SK-N-SH treated with all-trans-retinoic acid at 6 μM for 48 hours (cell line): ENCODE measurements around the gene VILL.

Source experiments
- ATAC-seq: fragments of 200-7000 bp; cut with Tn5 transposase; 3 replicates; pipeline ENCODE4 v1.9.1; 2020; ENCODE audit warnings: mild to moderate bottlenecking, moderate library complexity
- ARNTL ChIP-seq: fragments of 450-650 bp; formaldehyde crosslinking; IDR thresholded peaks from 2 replicates; pipeline ENCODE4 v1.5.0; 2020; ENCODE audit warnings: low read depth, mild to moderate bottlenecking, moderate library complexity, borderline replicate concordance
- BACH2 ChIP-seq: fragments of 250-450 bp; sonication (Bioruptor Pico); IDR thresholded peaks from 2 replicates; pipeline ENCODE4 v1.9.0; 2021; ENCODE audit warnings: mild to moderate bottlenecking, borderline replicate concordance
- CSDC2 ChIP-seq: fragments of 250-450 bp; sonication (Bioruptor Pico); IDR thresholded peaks from 2 replicates; pipeline ENCODE4 v1.5.0; 2020; ENCODE audit warnings: mild to moderate bottlenecking, moderate library complexity
- ESRRG ChIP-seq: fragments of 250-450 bp; sonication (Bioruptor Pico); IDR thresholded peaks from 2 replicates; pipeline ENCODE4 v1.6.1; 2021; ENCODE audit warnings: mild to moderate bottlenecking
- ISL1 ChIP-seq: fragments of 250-450 bp; sonication (Bioruptor Pico); IDR thresholded peaks from 2 replicates; pipeline ENCODE4 v2.1.2; 2022; ENCODE audit warnings: mild to moderate bottlenecking, moderate library complexity
- OSR1 ChIP-seq: fragments of 250-450 bp; sonication (Bioruptor Pico); IDR thresholded peaks from 2 replicates; pipeline ENCODE4 v1.8.0; 2022; ENCODE audit warnings: moderate library complexity, mild to moderate bottlenecking, inconsistent platforms
- PATZ1 ChIP-seq: fragments of 250-450 bp; sonication (Bioruptor Pico); IDR thresholded peaks from 2 replicates; pipeline ENCODE4 v1.8.0; 2020; ENCODE audit warnings: mild to moderate bottlenecking, moderate library complexity, borderline replicate concordance
- PPARA ChIP-seq: fragments of 250-450 bp; sonication (Bioruptor Pico); IDR thresholded peaks from 2 replicates; pipeline ENCODE4 v1.5.0; 2020; ENCODE audit warnings: mild to moderate bottlenecking, borderline replicate concordance
- SNAI2 ChIP-seq: fragments of 250-450 bp; sonication (Bioruptor Pico); IDR thresholded peaks from 2 replicates; pipeline ENCODE4 v1.5.0; 2020; ENCODE audit warnings: mild to moderate bottlenecking, moderate library complexity
- TCF4 ChIP-seq: fragments of 250-450 bp; sonication (Bioruptor Pico); IDR thresholded peaks from 2 replicates; pipeline ENCODE4 v1.8.0; 2021; ENCODE audit warnings: mild to moderate bottlenecking, moderate library complexity, borderline replicate concordance
- TOX ChIP-seq: fragments of 250-450 bp; sonication (Bioruptor Pico); IDR thresholded peaks from 2 replicates; pipeline ENCODE4 v1.8.0; 2021; ENCODE audit warnings: mild to moderate bottlenecking, moderate library complexity, borderline replicate concordance
- TSHZ2 ChIP-seq: fragments of 250-450 bp; sonication (Bioruptor Pico); IDR thresholded peaks from 2 replicates; pipeline ENCODE4 v1.5.0; 2020; ENCODE audit warnings: mild to moderate bottlenecking, moderate library complexity
- ZC3H10 ChIP-seq: fragments of 250-450 bp; sonication (Bioruptor Pico); IDR thresholded peaks from 2 replicates; pipeline ENCODE4 v1.5.1; 2021; ENCODE audit warnings: mild to moderate bottlenecking, moderate library complexity
- ZFP3 ChIP-seq: fragments of 250-450 bp; sonication (Bioruptor Pico); IDR thresholded peaks from 2 replicates; pipeline ENCODE4 v1.5.0; 2020; ENCODE audit warnings: mild to moderate bottlenecking, moderate library complexity
- ZFP30 ChIP-seq: fragments of 450-650 bp; formaldehyde crosslinking; IDR thresholded peaks from 2 replicates; pipeline ENCODE4 v1.5.0; 2022; ENCODE audit warnings: mild to moderate bottlenecking, moderate library complexity
- ZNF565 ChIP-seq: fragments of 450-650 bp; formaldehyde crosslinking; conservative IDR thresholded peaks from 2 replicates; pipeline ENCODE4 v1.5.0; 2020; ENCODE audit warnings: low read depth, mild to moderate bottlenecking, moderate library complexity
- ZNF70 ChIP-seq: fragments of 450-650 bp; formaldehyde crosslinking; IDR thresholded peaks from 2 replicates; pipeline ENCODE4 v1.5.0; 2020; ENCODE audit warnings: mild to moderate bottlenecking, moderate library complexity
- ZNF8 ChIP-seq: fragments of 450-650 bp; formaldehyde crosslinking; IDR thresholded peaks from 2 replicates; pipeline ENCODE4 v1.5.0; 2020; ENCODE audit warnings: mild to moderate bottlenecking, moderate library complexity
- TF ChIP-seq, protein P1 (sequence below): fragments of 250-450 bp; sonication (Bioruptor Pico); IDR thresholded peaks from 2 replicates; pipeline ENCODE4 v1.5.1; 2021; ENCODE audit warnings: mild to moderate bottlenecking, moderate library complexity
- TF ChIP-seq, protein P2 (sequence below): fragments of 250-450 bp; sonication (Bioruptor Pico); IDR thresholded peaks from 2 replicates; pipeline ENCODE4 v1.5.1; 2020; ENCODE audit warnings: low read depth, mild to moderate bottlenecking, moderate library complexity

VILL gene

DNA sequence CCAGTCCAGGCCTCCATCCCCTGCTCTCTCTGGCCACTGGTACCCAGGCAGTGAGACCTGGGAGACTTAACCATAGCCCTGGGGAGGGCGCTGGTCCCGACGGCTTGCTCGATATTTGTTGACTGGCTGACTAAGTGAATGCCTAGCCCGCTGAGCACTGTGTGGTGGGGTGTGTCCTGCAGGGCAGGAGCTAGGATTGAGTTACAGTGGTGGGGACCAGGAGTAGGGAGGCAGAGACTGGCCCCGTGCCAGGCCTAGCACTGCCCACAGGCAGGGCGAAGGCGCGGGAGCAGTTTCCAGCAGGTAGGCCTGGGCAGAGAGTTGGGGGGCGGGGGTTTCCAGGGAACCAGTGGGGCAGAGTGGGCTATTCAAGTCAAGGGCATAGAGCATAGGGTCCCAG, at the start of gene VILL:
VILL (plus strand) TSS at position 260 of the 400 bp plus-strand sequence. CDS start 2,887 bp downstream, outside the sequence.
- ATAC-seq, result no peak
- no peak for TF ChIP-seq BACH2
- TF ChIP-seq CSDC2 (CRISPR knock-in tag), result no peak
- no peak for TF ChIP-seq SNAI2 (CRISPR knock-in tag)

- no peak for ATAC-seq
- TF ChIP-seq OSR1 (CRISPR knock-in tag) (no peak), ISL1 (no peak), ZFP30 (CRISPR knock-in tag) (no peak), ZFP3 (no peak), CSDC2 (CRISPR knock-in tag) (no peak)
- TF ChIP-seq, all 23 proteins: peak for 0
Observed at GRCh38 chr3:37941608-37942508, 48.7 kb upstream of the VILL start.

DNA sequence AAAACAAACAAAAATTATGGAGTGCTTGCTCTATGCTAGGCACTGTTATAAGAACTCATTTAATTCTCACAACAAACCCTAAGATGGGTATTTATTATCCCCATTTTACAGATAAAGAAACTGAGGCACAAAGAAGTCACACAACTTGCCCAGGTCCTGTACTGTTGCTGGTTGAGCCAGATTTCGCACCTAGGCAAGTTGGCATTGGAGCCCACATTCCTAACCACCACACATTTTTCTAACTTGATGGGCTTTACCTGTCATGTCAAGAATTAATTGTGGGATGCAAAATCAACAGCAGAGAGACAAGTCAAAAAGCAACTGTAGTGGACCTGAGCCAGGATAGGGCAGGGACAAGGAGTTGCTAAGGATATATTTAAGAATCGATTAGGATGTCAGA, 47.9 kb upstream of the VILL start:
- no peak for ATAC-seq
- TF ChIP-seq TOX, result no peak
- no peak for TF ChIP-seq PATZ1 (CRISPR knock-in tag)
- TF ChIP-seq ESRRG, result no peak
- TF ChIP-seq ZFP30 (CRISPR knock-in tag), result no peak
- TF ChIP-seq, protein P1, sequence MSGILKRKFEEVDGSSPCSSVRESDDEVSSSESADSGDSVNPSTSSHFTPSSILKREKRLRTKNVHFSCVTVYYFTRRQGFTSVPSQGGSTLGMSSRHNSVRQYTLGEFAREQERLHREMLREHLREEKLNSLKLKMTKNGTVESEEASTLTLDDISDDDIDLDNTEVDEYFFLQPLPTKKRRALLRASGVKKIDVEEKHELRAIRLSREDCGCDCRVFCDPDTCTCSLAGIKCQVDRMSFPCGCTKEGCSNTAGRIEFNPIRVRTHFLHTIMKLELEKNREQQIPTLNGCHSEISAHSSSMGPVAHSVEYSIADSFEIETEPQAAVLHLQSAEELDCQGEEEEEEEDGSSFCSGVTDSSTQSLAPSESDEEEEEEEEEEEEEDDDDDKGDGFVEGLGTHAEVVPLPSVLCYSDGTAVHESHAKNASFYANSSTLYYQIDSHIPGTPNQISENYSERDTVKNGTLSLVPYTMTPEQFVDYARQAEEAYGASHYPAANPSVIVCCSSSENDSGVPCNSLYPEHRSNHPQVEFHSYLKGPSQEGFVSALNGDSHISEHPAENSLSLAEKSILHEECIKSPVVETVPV (CRISPR knock-in tag), result no peak
- TF ChIP-seq ZNF8, result no peak
- no peak for TF ChIP-seq ZNF70 (CRISPR knock-in tag)
- TF ChIP-seq ZNF565 (CRISPR knock-in tag), result no peak
- TF ChIP-seq BACH2, result no peak
- TF ChIP-seq, protein P2, sequence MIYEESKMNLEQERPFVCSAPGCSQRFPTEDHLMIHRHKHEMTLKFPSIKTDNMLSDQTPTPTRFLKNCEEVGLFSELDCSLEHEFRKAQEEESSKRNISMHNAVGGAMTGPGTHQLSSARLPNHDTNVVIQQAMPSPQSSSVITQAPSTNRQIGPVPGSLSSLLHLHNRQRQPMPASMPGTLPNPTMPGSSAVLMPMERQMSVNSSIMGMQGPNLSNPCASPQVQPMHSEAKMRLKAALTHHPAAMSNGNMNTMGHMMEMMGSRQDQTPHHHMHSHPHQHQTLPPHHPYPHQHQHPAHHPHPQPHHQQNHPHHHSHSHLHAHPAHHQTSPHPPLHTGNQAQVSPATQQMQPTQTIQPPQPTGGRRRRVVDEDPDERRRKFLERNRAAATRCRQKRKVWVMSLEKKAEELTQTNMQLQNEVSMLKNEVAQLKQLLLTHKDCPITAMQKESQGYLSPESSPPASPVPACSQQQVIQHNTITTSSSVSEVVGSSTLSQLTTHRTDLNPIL (CRISPR knock-in tag), result no peak
- no peak for TF ChIP-seq ISL1
- no peak for TF ChIP-seq PPARA
- no peak for TF ChIP-seq OSR1 (CRISPR knock-in tag)
- TF ChIP-seq CSDC2 (CRISPR knock-in tag), result no peak
- TF ChIP-seq SNAI2 (CRISPR knock-in tag), result no peak
- TF ChIP-seq ARNTL, result no peak

- TF ChIP-seq CSDC2 (CRISPR knock-in tag) (no peak), ZNF70 (CRISPR knock-in tag) (no peak), PPARA (no peak), ZFP3 (no peak), TSHZ2 (CRISPR knock-in tag) (no peak), TCF4 (CRISPR knock-in tag) (no peak), ARNTL (no peak), ZC3H10 (CRISPR knock-in tag) (no peak), ZNF8 (no peak), TOX (no peak), ISL1 (no peak)
- TF ChIP-seq, protein P2 (CRISPR knock-in tag), result no peak
- no peak for ATAC-seq
Observed at GRCh38 chr3:37943126-37943525, 47.5 kb upstream of the VILL start.
